HCT116 (cell line): ENCODE measurements around the gene MST1. TPM values are rescaled to one million over a fixed set of nuclear protein-coding genes. Genes with fewer than 3 reads are reported as not detected.

Experiments
- ATAC-seq: fragments of 200-7000 bp; cut with Tn5 transposase; 2 replicates; pipeline ENCODE4 v1.9.1; 2020; ENCODE audit warnings: mild to moderate bottlenecking, moderate library complexity
- BruUV-seq: library from RNA; stranded (reverse); fragments of 400-500 nt; replicated peaks from 2 replicates; lab custom pipeline; 2021; lab: Mats Ljungman, UMichigan
- CTCF ChIA-PET: fragments of 300-600 bp; sonication (Branson Sonifier 250); formaldehyde crosslinking; loops from one replicate; lab custom pipeline; 2021; ENCODE audit warnings: antibody characterized with exemption; lab: Charles Lee
- POLR2A ChIA-PET: fragments of 300-600, 350-600 bp; sonication (Branson Sonifier 250); formaldehyde crosslinking; loops from one replicate; lab custom pipeline; 2021; ENCODE audit warnings: antibody characterized with exemption; lab: Charles Lee
- RAD21 ChIA-PET, 2 experiments: fragments of 300-600 bp; sonication (Branson Sonifier 250); formaldehyde crosslinking; loops; one replicate each; lab custom pipeline; 2023; ENCODE audit warnings: low total read pairs in 2 of 2; ENCODE audit not compliant: uncharacterized antibody in 2 of 2, unreplicated experiment in 2 of 2, low non-redundant PET in 1 of 2; lab: Charles Lee
- DNase-seq: peaks from one replicate; pipeline ENCODE4 v3.0.0-alpha.2; 2010; ENCODE audit warnings: low read depth, low spot score
- H2AFZ ChIP-seq: fragments of 200-600 bp; shearing (Covaris generic), sonication (generic); 2 replicates; pipeline ENCODE4 v1.6.1; 2017; ENCODE audit warnings: low read depth, mixed run types, mixed read lengths, antibody characterized with exemption, low read length; ENCODE audit not compliant: poor library complexity, severe bottlenecking
- H3K27ac ChIP-seq: 2 replicates; pipeline ENCODE4 v1.5.1; 2012; ENCODE audit warnings: low read depth, low read length
- H3K27me3 ChIP-seq: fragments of 200-600 bp; sonication (generic); 2 replicates; pipeline ENCODE4 v1.6.1; 2016; ENCODE audit warnings: mixed run types, low read length, mixed read lengths; ENCODE audit not compliant: insufficient read depth
- H3K36me3 ChIP-seq, 2 experiments: fragments of 200-500 bp in 1 of 2; fragments of 200-600 bp in 1 of 2; sonication (Bioruptor generic) in 1 of 2; sonication (generic) in 1 of 2; 2 replicates each; pipeline versions ENCODE4 v1.5.1 to v1.6.1; 2014 to 2016; ENCODE audit warnings: low read length in 2 of 2, inconsistent platforms in 1 of 2, mixed read lengths in 1 of 2, mixed run types in 1 of 2; ENCODE audit not compliant: insufficient read depth in 2 of 2, control insufficient read depth in 1 of 2
- H3K4me1 ChIP-seq, 2 experiments: fragments of 200-600 bp in 1 of 2; sonication (generic) in 1 of 2; 2 replicates each; pipeline versions ENCODE4 v1.5.1 to v1.6.1; 2012 to 2017; ENCODE audit warnings: low read length in 2 of 2, inconsistent platforms in 1 of 2, mild to moderate bottlenecking in 1 of 2, mixed read lengths in 1 of 2, mixed run types in 1 of 2, moderate library complexity in 1 of 2; ENCODE audit not compliant: insufficient read depth in 2 of 2, control insufficient read depth in 1 of 2
- H3K4me2 ChIP-seq: fragments of 200-600 bp; sonication (generic); 2 replicates; pipeline ENCODE4 v1.6.1; 2017; ENCODE audit warnings: mixed run types, low read length, mixed read lengths
- H3K4me3 ChIP-seq, 2 experiments: fragments of 200-600 bp in 1 of 2; sonication (generic) in 1 of 2; replicated peaks in 1 of 2; 2 replicates each; pipeline ENCODE4 v1.5.1; 2011 to 2016; ENCODE audit warnings: low read length in 2 of 2, control low read depth in 1 of 2, low read depth in 1 of 2, mild to moderate bottlenecking in 1 of 2, mixed read lengths in 1 of 2, mixed run types in 1 of 2
- H3K79me2 ChIP-seq: fragments of 200-600 bp; sonication (generic); 2 replicates; pipeline ENCODE4 v1.6.1; 2017; ENCODE audit warnings: mild to moderate bottlenecking, mixed run types, low read length, moderate library complexity, mixed read lengths; ENCODE audit not compliant: insufficient read depth
- H3K9ac ChIP-seq: fragments of 200-600 bp; sonication (generic); 2 replicates; pipeline ENCODE4 v1.6.1; 2016; ENCODE audit warnings: low read length, mixed read lengths
- H3K9me2 ChIP-seq: fragments of 200-600 bp; sonication (generic), shearing (Covaris generic); 2 replicates; pipeline ENCODE4 v1.6.1; 2017; ENCODE audit warnings: mixed run types, mild to moderate bottlenecking, moderate library complexity; ENCODE audit not compliant: insufficient read depth
- H3K9me3 ChIP-seq, 2 experiments: fragments of 200-500 bp in 1 of 2; fragments of 200-600 bp in 1 of 2; sonication (Bioruptor generic) in 1 of 2; sonication (generic) in 1 of 2; 2 replicates each; pipeline ENCODE4 v1.6.1; 2014 to 2017; ENCODE audit warnings: low read length in 2 of 2, mixed read lengths in 2 of 2, inconsistent platforms in 1 of 2, low read depth in 1 of 2, mild to moderate bottlenecking in 1 of 2, mixed run types in 1 of 2, moderate library complexity in 1 of 2; ENCODE audit not compliant: control insufficient read depth in 1 of 2, insufficient read depth in 1 of 2
- H4K20me1 ChIP-seq: fragments of 200-600 bp; sonication (generic), shearing (Covaris generic); 2 replicates; pipeline ENCODE4 v1.6.1; 2017; ENCODE audit warnings: mixed run types, mild to moderate bottlenecking, moderate library complexity; ENCODE audit not compliant: insufficient read depth
- ATF3 ChIP-seq: IDR thresholded peaks from 2 replicates; pipeline ENCODE4 v1.6.1; 2012
- CEBPB ChIP-seq: IDR thresholded peaks from 2 replicates; pipeline ENCODE4 v1.6.1; 2012; ENCODE audit warnings: low read depth
- CTCF ChIP-seq, 3 experiments: fragments of 200-600 bp in 1 of 3; sonication (generic) in 1 of 3; IDR thresholded peaks in 2 of 3; conservative IDR thresholded peaks in 1 of 3; 2 replicates each; pipeline ENCODE4 v1.5.1; 2012 to 2017; ENCODE audit warnings: low read depth in 2 of 3, low read length in 2 of 3, antibody characterized with exemption in 1 of 3, borderline replicate concordance in 1 of 3, control low read depth in 1 of 3, mild to moderate bottlenecking in 1 of 3, mixed read lengths in 1 of 3, mixed run types in 1 of 3, moderate library complexity in 1 of 3; ENCODE audit not compliant: insufficient read depth in 1 of 3
- EGR1 ChIP-seq: IDR thresholded peaks from 2 replicates; pipeline ENCODE4 v1.6.1; 2012; ENCODE audit warnings: low read depth
- EZH2 ChIP-seq: fragments of 200-600 bp; sonication (generic); IDR thresholded peaks from 2 replicates; pipeline ENCODE4 v1.6.1; 2017; ENCODE audit warnings: antibody characterized with exemption, mixed run types
- EZH2phosphoT487 ChIP-seq: fragments of 200-600 bp; IDR thresholded peaks from 2 replicates; pipeline ENCODE4 v1.6.1; 2018; ENCODE audit warnings: antibody characterized with exemption, borderline replicate concordance
- FOSL1 ChIP-seq: IDR thresholded peaks from 2 replicates; pipeline ENCODE4 v1.6.1; 2012; ENCODE audit warnings: low read depth
- JUND ChIP-seq: IDR thresholded peaks from 2 replicates; pipeline ENCODE4 v1.6.1; 2012
- POLR2A ChIP-seq: IDR thresholded peaks from 2 replicates; pipeline ENCODE4 v1.7.0; 2011; ENCODE audit warnings: borderline replicate concordance; ENCODE audit not compliant: insufficient read depth, insufficient read length; ENCODE audit errors: extremely low read depth
- POLR2AphosphoS5 ChIP-seq: IDR thresholded peaks from 2 replicates; pipeline ENCODE4 v1.6.1; 2011; ENCODE audit warnings: mild to moderate bottlenecking, low read depth, low read length, moderate library complexity
- RAD21 ChIP-seq: IDR thresholded peaks from 2 replicates; pipeline ENCODE4 v1.6.1; 2012; ENCODE audit warnings: low read depth, mild to moderate bottlenecking
- SP1 ChIP-seq: IDR thresholded peaks from 2 replicates; pipeline ENCODE4 v1.6.1; 2012; ENCODE audit warnings: low read depth
- SRF ChIP-seq: IDR thresholded peaks from 2 replicates; pipeline ENCODE4 v1.6.1; 2012; ENCODE audit warnings: low read depth
- TCF7L2 ChIP-seq: IDR thresholded peaks from 2 replicates; pipeline ENCODE4 v1.7.0; 2011; ENCODE audit warnings: borderline replicate concordance, inconsistent platforms; ENCODE audit not compliant: insufficient read depth, insufficient read length; ENCODE audit errors: extremely low read depth
- YY1 ChIP-seq: IDR thresholded peaks from 2 replicates; pipeline ENCODE4 v1.6.1; 2011; ENCODE audit warnings: low read length, low read depth, moderate library complexity, mild to moderate bottlenecking; ENCODE audit not compliant: insufficient replicate concordance; ENCODE audit errors: extremely low read depth
- ZBTB33 ChIP-seq: IDR thresholded peaks from 2 replicates; pipeline ENCODE4 v1.6.1; 2011; ENCODE audit warnings: mild to moderate bottlenecking, low read length, moderate library complexity; ENCODE audit not compliant: insufficient replicate concordance; ENCODE audit errors: extremely low read depth
- intact Hi-C: fragments of 100-400 bp; cut with micrococcal nuclease; formaldehyde crosslinking; loops from 2 replicates; pipeline ENCODE4 v1.10.0; 2022
- total RNA-seq: library from RNA; stranded (reverse); gene quantifications from one replicate; pipeline ENCODE4 v1.2.1, GENCODE V29; 2021; ENCODE audit not compliant: unreplicated experiment

The MST1 gene
- total RNA-seq, 1 experiment from 2014 or later = 15.4 TPM

GRCh38 chr3:49652903-49653415, 36.3 kb downstream of the MST1 start:
- no peak overlapping the region for H3K4me3 ChIP-seq
- H4K20me1 ChIP-seq = no peaks in the 10 kb centered on the region
- H3K79me2 ChIP-seq = no peaks in the 10 kb centered on the region
- ChIA-PET POLR2A (interaction anchor here (0.6 kb wide), 1 partner anchor 20 kb away, joined by 4 read pairs; no protein-coding TSS in a partner anchor), RAD21 (no interaction called here)
- no TSS peak for BruUV-seq
- H2AFZ ChIP-seq = no peak overlapping the region
- H3K9me2 ChIP-seq = no peaks in the 10 kb centered on the region
- no peak for DNase-seq
- H3K4me2 ChIP-seq = no peak overlapping the region
- no peak overlapping the region for H3K27ac ChIP-seq
- TF ChIP-seq POLR2AphosphoS5 (no peak), ATF3 (no peak), RAD21 (no peak), SP1 (no peak), POLR2A (no peak), YY1 (no peak), ZBTB33 (no peak), SRF (no peak), TCF7L2 (no peak), EGR1 (no peak), JUND (no peak), EZH2phosphoT487 (no peak), CTCF (IDR thresholded peaks at IDR 0.05 in 2 of 3, conservative IDR thresholded peaks at IDR 0.05 in 1 of 3; ENCODE audit: borderline replicate concordance in 1 of 3, insufficient read depth in 1 of 3, low read depth in 2 of 3, low read length in 2 of 3) (no peak), FOSL1 (no peak), CEBPB (no peak), EZH2 (no peak)
- TF ChIP-seq, all 23 proteins: peak for 0
- H3K9ac ChIP-seq = no peak overlapping the region
- H3K4me1 ChIP-seq = peaks cover 1 to 10% of the 10 kb centered on the region in 2 experiments; a peak in 2 of 4 replicates
- no peaks in the 10 kb centered on the region for H3K36me3 ChIP-seq
- intact Hi-C loops = no loop called here
- ATAC-seq = no peak
- H3K27me3 ChIP-seq = no peaks in the 10 kb centered on the region
- CTCF ChIA-PET = interaction anchor here (1.3 kb wide), 1 partner anchor 114 kb away, joined by 3 read pairs; no protein-coding TSS in a partner anchor
- H3K9me3 ChIP-seq = no peaks in the 10 kb centered on the region
